Heart left ventricle (tissue), 13 donors: ENCODE results near the gene POLR2M.

Experiments used
- POLR2A ChIP-seq, 2 donors: fragments of 450-650 bp; IDR thresholded peaks; one replicate each; pipeline ENCODE4 v1.6.1; 2017; ENCODE audit warnings: antibody characterized with exemption in 2 of 2, mild to moderate bottlenecking in 2 of 2, moderate library complexity in 2 of 2
- TF ChIP-seq, protein P1 (sequence below), 12 donors: fragments of 200-600 bp; sonication (generic) in 4 of 12; IDR thresholded peaks; one replicate each; pipeline versions ENCODE4 v1.5.0 to v1.8.0; 2018 to 2022; ENCODE audit warnings: antibody characterized with exemption in 12 of 12, mild to moderate bottlenecking in 5 of 12
- donor health status: ischemic (EF 13 %, LVEDD 7.1; RV severe dilation, severe dysfunction).
- donor health status: DM: no; HTN: yes; CAD: no.
- donor health status: DM: no; HTN: no; CAD: no.
- donor health status: ischemic (EF 25% LVEDD 6.9; RV normal size, moderate dysfunction).
- donor health status: ischemic (EF 25% LVEDD 5.7; RV mildly dilated, moderate dysfunction).
- donor health status: ischemic (EF 35%, LVEDD 5.7; RV mildly dilated, moderate dysfunction).
- donor health status: nonischemic (EF 11% LVEDD 7.7; RV severe dilation, severe dysfunction).
- donor health status: DM: yes; HTN: yes; CAD: no.
- donor health status: PGD.
- donor health status: ischemic (EF 29% LVEDD 5.4; RV normal size, mild dysfunction).
- donor health status: nonischemic (EF 23%, LVEDD 6.1; RV moderate dilation, normal function).

GRCh38 chr15:57756466-57756865 is 50.0 kb downstream of the POLR2M start:
- TF ChIP-seq, protein P1, sequence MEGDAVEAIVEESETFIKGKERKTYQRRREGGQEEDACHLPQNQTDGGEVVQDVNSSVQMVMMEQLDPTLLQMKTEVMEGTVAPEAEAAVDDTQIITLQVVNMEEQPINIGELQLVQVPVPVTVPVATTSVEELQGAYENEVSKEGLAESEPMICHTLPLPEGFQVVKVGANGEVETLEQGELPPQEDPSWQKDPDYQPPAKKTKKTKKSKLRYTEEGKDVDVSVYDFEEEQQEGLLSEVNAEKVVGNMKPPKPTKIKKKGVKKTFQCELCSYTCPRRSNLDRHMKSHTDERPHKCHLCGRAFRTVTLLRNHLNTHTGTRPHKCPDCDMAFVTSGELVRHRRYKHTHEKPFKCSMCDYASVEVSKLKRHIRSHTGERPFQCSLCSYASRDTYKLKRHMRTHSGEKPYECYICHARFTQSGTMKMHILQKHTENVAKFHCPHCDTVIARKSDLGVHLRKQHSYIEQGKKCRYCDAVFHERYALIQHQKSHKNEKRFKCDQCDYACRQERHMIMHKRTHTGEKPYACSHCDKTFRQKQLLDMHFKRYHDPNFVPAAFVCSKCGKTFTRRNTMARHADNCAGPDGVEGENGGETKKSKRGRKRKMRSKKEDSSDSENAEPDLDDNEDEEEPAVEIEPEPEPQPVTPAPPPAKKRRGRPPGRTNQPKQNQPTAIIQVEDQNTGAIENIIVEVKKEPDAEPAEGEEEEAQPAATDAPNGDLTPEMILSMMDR (IDR thresholded peaks at IDR 0.05) = no peak
- TF ChIP-seq POLR2A (IDR thresholded peaks at IDR 0.05) = no peak
